ENCODE measurements around the gene STARD13.
"Not testable (repeated sequence)": the region's sequence is repeated elsewhere in the genome, so short reads cannot be mapped to it uniquely, and the experiment has no call there.

Gene STARD13

GRCh38 chr13:33195693-33196464 is 89.7 kb downstream of the STARD13 start:
- no peak for DNase-seq

- no peak for DNase-seq
Observed at GRCh38 chr13:33194820-33195692, 90.5 kb downstream of the STARD13 start.

GRCh38 chr13:33193428-33193974 is 92.1 kb downstream of the STARD13 start:
- no peak for DNase-seq

DNA sequence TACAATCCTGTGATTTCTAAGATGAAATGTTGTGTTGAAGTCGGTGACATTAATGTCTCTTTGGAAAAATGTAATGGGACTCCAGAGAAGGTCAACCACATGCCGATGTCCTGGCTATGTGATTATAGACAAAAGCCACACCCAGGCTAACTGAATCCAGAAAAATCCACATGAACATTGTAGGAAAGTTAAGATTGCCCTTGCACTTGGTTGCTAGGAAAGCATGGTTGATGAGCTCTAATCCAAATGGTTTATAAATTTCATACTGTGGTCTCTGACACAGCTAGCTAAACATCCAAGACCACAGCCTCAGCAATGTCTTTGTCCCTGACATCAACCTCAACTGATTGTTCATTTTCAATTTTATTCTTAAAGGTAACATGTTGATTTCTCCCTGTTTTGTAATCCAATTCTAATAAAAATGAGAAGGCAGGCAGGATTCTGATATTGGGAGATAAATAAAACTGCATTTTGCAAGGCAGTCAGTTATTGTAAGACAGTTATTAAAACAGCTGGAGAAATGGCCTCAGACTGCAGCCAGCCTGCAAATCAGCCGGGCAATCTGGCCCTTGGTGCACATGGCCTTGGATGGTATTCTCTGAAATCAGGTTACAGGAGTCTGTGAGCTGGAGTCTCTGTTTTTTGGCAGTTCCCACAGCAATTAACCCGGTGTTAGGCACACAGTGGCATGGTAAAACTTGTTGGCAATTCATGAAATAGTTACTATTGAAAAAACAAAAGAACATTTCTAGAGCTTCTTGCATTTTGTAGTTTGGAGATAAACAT is 93.9 kb downstream of the STARD13 start:
- no peak for DNase-seq

- DNase-seq = no peak
Observed at GRCh38 chr13:33189470-33189869, 96.1 kb downstream of the STARD13 start.

DNA sequence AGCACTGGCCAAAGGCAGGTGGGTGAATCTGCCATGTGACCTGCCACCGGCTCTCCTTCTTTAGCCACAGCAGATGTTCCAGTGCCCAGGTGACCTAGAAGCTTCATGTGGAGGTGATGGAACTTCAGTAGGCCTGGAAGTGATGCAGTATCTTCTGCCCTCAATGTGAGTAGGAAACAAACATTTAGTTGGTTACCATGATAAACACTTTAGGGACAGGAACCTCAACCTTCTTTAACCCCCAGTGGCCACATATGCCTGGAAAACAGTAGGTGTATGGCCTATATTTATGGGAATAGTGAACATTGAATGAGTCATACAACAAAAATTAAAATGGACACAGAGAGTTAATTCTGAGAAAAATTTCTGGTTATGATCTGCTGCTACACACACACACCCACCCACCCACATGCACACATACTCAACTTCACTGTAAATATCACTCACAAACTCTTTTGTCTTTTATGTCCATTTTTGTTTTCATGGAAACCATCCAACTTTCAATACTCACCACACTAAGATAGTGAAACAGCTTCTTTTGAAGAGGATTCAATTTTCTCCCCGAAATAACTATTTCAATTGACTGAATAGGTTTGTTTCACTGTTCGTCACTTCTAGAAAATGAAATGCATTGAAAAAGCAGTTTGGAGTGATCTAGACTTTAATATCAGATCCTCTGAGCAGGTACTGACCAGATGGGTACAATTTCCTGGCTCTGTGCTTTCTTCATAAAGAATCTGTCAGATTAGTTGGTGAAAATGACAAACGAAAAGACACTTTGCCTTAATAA is 97.3 kb downstream of the STARD13 start:
- no peak for DNase-seq

GRCh38 chr13:33186861-33187291 is 98.7 kb downstream of the STARD13 start:
- no peak for DNase-seq

- DNase-seq = no peak
Observed at GRCh38 chr13:33185853-33186252, 99.7 kb downstream of the STARD13 start.

GRCh38 chr13:33184530-33184929 is 101.0 kb downstream of the STARD13 start:
- no peak for DNase-seq

DNA sequence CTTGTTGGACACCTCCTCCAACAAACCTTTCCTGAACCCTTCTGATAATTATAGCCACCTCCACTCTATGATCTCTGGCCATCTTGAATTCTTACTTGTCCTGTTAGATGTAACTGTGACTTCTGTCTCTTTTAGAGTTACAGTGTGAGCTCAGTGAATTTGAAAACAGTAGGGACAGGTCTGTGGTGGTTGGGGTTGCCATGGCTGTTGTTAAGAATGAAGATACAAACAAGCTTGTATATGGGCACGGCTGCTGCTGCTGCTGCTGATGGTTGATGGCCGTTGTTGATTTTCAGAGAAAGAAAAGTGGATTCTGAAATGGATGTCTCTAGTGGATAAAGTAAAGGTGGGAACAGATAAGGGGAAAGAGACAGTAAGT is 101.5 kb downstream of the STARD13 start:
- no peak for DNase-seq

DNA sequence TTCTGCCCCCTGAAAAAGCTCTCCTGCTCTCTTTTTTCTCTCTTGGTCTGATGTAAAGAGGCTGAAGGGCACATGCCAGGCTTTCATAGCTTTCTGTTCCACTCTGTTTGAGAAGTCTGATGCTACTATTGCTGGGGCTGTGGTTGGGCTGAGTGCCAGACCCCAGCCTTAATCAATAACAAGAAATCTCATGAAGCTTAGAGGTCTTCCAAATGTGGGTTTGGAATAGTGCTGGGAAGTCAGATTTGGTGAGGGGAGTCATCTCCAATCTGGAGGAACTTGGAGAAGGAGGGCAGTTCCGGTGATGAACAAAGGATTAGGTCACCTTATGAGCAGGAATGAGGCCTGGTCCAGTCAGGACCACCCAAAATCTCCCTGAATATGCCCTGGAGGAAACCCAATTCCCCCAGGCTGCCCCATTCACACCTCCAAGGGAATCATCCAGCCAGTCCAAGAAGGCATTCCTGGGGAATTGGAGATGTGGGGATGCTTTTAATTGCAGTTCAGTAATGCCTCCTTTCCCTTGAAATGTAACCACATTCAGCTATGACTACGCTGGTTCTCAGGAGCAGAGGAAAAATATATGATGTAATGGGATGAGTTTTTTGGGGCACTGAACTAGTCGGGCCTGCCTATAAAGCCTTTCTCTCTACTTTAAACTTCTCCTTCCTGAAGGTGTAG is 102.0 kb downstream of the STARD13 start:
- DNase-seq = no peak

DNA sequence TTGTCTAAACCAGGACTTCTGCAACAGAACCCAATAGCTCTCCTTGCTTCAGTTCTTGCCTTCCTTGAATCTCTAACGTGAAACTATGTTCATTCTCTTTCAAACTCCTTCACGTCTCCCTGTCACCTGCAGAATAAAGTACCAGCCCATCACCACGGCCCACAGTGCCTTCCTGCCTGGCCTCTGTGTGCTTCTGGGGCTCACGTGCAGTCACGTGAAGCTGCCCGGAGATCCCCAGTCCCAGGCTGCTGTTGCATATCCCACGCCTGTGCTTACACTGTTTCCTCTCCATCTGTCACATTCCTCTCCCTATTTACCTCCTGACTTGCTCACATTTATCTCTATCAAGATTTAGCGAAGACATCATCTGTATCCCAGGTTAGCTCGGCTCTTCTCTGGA is 102.8 kb downstream of the STARD13 start:
- no peak for DNase-seq

DNA sequence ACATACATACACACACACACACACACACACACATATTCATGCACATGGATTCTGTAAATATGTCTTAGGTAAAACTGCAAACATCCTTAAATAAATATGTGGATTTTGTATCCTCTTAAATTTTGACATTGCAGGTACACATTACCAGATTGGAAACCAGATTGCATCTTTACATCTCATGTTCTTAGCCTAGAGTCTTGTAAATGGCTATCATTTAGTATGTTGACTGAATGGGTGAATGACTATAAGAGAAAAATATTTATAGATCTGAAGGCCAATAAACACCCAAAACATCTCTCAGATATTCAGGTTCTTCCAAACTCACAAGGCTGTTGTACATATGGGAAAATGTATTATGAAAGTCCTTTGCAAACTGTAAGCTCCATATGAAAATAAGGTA is 104.3 kb downstream of the STARD13 start:
- no peak for DNase-seq

DNA sequence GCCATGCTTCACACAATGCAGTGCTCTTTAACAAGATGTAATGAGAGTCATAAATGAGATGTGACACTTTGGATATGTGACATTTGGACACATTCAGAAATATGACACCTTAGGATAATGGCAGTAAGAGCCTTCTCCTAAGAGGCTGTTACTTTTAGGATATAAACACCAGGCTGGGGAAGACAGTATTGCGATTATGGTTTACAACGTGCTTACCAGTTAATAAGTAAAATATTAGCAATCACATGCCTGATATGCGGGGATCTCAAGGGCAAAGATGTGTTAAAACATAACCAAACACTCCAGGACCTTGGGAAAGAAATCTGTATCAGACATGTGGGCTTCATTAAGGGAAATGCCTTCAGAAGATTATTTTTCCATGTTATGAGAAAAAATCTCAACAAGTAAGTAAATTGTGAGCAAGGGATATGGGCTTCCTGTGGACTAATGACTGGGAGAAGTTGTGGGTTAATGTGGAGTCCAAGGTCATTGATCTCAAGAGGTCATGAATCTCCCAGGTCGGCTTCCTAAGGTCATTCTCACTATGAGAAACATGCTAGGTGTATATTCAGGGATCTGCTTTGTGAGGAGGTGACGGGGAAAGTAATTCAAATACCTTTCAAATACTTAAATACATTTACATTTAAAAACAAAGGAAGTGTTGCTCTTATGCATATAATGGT is 105.3 kb downstream of the STARD13 start:
- DNase-seq = no peak

GRCh38 chr13:33179463-33179862 is 106.1 kb downstream of the STARD13 start:
- no peak for DNase-seq

- DNase-seq = no peak
Observed at GRCh38 chr13:33178209-33178840, 107.2 kb downstream of the STARD13 start.

DNA sequence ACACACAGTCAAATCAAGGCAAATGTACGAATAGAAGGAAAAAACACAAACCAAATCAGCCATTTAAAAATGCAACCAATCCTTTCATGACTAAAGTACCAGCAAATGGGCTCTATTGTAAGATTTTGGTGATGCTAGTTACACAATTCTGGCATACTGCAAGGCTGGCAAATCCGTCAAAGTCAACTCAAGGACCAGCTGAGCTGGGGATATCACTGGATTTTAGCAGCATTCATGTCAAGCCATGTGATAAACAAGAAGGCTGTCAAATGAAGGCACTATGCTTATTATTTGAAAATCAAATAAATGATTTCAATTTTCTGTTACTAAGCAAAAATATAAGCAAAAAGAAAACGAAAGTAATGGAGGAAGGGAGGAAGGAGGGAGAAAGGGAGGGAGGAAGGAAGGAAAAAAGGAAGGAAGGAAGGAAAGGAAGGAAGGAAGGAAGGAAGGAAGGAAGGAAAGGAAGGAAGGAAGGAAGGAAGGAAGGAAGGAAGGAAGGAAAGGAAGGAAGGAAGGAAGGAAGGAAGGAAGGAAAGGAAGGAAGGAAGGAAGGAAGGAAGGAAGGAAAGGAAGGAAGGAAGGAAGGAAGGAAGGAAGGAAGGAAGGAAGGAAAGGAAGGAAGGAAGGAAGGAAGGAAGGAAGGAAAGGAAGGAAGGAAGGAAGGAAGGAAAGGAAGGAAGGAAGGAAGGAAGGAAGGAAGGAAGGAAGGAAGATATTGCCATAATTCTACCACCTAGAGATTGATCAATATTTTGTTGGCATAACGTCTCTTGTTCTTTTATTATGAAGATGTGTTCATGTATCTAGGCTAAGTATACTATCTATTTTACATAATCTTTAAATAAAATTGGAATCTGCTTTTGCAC is 108.0 kb downstream of the STARD13 start:
- not testable (repeated sequence) for DNase-seq

GRCh38 chr13:33176526-33176925 is 109.0 kb downstream of the STARD13 start:
- DNase-seq = no peak

DNA sequence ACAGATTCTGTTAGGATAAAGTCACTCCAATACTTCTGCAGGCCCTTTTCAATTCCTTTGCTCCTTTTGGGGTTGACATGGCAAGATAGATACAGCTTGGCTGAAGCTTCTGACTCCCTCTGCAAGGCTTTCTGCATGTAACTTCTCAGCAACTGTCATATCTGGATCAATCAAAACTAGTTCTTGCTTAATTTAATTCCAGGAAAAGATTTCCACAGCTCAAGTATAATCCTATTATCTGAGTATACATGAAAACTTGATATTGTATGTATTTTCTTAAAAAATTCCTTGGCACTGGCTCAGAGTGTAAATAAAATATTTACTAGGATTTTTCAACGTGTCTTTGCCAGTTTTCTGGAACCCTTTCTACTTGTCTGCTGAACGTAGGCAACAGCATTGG is 109.6 kb downstream of the STARD13 start:
- no peak for DNase-seq

Data from NK-92 treated with Interleukin-12 subunit alpha and Interleukin-12 subunit beta, amount 100 ng/mL, for 24 hours (cell line).